HEK293 (cell line): ENCODE measurements around the gene NFATC2IP.

Source experiments
- HOXC10 ChIP-seq: sonication (generic); formaldehyde crosslinking; IDR thresholded peaks from 2 replicates; pipeline ENCODE4 v1.8.1; 2023; ENCODE audit warnings: mild to moderate bottlenecking, missing genetic modification reagents
- ZNF175 ChIP-seq: fragments of 450-650 bp; formaldehyde crosslinking; IDR thresholded peaks from 2 replicates; pipeline ENCODE4 v1.5.1; 2016; ENCODE audit warnings: missing biosample characterization, missing genetic modification characterization
- TF ChIP-seq, protein P1 (sequence below): fragments of 450-650 bp; formaldehyde crosslinking; IDR thresholded peaks from 2 replicates; pipeline ENCODE4 v1.5.1; 2016; ENCODE audit warnings: missing biosample characterization, missing genetic modification characterization
- TF ChIP-seq, protein P2 (sequence below): fragments of 450-650 bp; formaldehyde crosslinking; conservative IDR thresholded peaks from 2 replicates; pipeline ENCODE4 v1.5.1; 2016; ENCODE audit warnings: low read depth, missing biosample characterization, missing genetic modification characterization

- no peak for TF ChIP-seq HOXC10 (CRISPR knock-in tag)
- TF ChIP-seq, protein P1, sequence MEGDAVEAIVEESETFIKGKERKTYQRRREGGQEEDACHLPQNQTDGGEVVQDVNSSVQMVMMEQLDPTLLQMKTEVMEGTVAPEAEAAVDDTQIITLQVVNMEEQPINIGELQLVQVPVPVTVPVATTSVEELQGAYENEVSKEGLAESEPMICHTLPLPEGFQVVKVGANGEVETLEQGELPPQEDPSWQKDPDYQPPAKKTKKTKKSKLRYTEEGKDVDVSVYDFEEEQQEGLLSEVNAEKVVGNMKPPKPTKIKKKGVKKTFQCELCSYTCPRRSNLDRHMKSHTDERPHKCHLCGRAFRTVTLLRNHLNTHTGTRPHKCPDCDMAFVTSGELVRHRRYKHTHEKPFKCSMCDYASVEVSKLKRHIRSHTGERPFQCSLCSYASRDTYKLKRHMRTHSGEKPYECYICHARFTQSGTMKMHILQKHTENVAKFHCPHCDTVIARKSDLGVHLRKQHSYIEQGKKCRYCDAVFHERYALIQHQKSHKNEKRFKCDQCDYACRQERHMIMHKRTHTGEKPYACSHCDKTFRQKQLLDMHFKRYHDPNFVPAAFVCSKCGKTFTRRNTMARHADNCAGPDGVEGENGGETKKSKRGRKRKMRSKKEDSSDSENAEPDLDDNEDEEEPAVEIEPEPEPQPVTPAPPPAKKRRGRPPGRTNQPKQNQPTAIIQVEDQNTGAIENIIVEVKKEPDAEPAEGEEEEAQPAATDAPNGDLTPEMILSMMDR (tag by site-specific recombination) = no peak
- TF ChIP-seq, protein P2, sequence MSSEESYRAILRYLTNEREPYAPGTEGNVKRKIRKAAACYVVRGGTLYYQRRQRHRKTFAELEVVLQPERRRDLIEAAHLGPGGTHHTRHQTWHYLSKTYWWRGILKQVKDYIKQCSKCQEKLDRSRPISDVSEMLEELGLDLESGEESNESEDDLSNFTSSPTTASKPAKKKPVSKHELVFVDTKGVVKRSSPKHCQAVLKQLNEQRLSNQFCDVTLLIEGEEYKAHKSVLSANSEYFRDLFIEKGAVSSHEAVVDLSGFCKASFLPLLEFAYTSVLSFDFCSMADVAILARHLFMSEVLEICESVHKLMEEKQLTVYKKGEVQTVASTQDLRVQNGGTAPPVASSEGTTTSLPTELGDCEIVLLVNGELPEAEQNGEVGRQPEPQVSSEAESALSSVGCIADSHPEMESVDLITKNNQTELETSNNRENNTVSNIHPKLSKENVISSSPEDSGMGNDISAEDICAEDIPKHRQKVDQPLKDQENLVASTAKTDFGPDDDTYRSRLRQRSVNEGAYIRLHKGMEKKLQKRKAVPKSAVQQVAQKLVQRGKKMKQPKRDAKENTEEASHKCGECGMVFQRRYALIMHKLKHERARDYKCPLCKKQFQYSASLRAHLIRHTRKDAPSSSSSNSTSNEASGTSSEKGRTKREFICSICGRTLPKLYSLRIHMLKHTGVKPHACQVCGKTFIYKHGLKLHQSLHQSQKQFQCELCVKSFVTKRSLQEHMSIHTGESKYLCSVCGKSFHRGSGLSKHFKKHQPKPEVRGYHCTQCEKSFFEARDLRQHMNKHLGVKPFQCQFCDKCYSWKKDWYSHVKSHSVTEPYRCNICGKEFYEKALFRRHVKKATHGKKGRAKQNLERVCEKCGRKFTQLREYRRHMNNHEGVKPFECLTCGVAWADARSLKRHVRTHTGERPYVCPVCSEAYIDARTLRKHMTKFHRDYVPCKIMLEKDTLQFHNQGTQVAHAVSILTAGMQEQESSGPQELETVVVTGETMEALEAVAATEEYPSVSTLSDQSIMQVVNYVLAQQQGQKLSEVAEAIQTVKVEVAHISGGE (tag by site-specific recombination) = no peak; the same call in 1 of the 2 replicates
- TF ChIP-seq ZNF175 = no peak
Observed at GRCh38 chr16:28951410-28951943, 740 bp downstream of the NFATC2IP start.
